ENCODE data around the gene MED25. TPM values are rescaled to one million over a fixed set of nuclear protein-coding genes. Genes with fewer than 3 reads are reported as not detected.

MED25 gene
- total and polyA plus RNA-seq, 2 of the 4 experiments (the other 2 are of a cell fraction) = 4.7 to 38.5 TPM

DNA sequence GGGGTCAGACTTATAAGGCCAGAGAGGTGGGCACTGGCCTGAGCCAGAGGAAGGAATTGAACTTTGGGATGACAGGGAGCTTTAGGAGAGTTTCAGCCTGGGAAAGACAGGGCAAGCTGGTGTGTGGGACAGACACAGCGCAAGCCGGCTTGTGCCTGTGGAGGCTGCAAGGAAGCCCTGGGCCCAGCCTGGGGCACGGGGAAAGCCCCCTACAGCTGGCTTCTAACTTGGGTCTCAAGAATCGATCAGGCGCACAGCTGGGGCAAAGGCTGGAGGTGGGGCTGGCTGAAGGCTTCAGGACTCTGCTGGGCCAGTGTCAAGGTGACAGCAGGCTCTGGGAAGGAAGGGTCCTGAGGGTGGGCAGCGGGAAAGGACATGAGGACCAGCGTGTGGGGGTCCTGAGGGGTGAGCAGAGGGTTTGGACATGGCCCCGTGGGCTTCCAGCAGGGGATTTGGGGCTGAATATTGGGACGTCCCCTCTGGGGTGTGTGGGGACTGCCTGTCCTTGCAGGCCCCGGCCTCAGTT is 35.8 kb downstream of the MED25 start:
- H2BK5ac ChIP-seq (ENCODE audit: low read depth, low read length, poor library complexity, severe bottlenecking) = no peak overlapping the region
- H3K27ac ChIP-seq (ENCODE audit: insufficient read depth, low read length) = no peak overlapping the region
- no peak overlapping the region for H2BK20ac ChIP-seq (ENCODE audit: low read depth, low read length)
- no peak overlapping the region for H3K9ac ChIP-seq (ENCODE audit: low read depth, low read length)
- POLR2A ChIA-PET (ENCODE audit: unreplicated experiment) = interaction anchor here (0.5 kb wide), 1 partner anchor 35 kb away, joined by 5 read pairs; no protein-coding TSS in a partner anchor
- no peak overlapping the region for H3K4me3 ChIP-seq (ENCODE audit: insufficient read depth, low read depth, low read length)
- no peak overlapping the region for H4K8ac ChIP-seq (ENCODE audit: low read depth in 2 of 2, low read length in 2 of 2)
- ATAC-seq (ENCODE audit: low read depth) = no peak
- no peak overlapping the region for H3K18ac ChIP-seq (ENCODE audit: low read depth, low read length)
- H3K79me1 ChIP-seq (ENCODE audit: low read depth in 1 of 2, low read length in 2 of 2) = peaks cover 18 to 78% of the 10 kb centered on the region in 2 experiments
- no peak overlapping the region for H2BK120ac ChIP-seq (ENCODE audit: low read depth, low read length)
- H3K9me3 ChIP-seq (ENCODE audit: control insufficient read depth, insufficient read depth, low read length) = no peaks in the 10 kb centered on the region
- H3K36me3 ChIP-seq (ENCODE audit: control insufficient read depth, insufficient read depth, low read length) = peaks cover 48% of the 10 kb centered on the region
- TF ChIP-seq, protein P1, sequence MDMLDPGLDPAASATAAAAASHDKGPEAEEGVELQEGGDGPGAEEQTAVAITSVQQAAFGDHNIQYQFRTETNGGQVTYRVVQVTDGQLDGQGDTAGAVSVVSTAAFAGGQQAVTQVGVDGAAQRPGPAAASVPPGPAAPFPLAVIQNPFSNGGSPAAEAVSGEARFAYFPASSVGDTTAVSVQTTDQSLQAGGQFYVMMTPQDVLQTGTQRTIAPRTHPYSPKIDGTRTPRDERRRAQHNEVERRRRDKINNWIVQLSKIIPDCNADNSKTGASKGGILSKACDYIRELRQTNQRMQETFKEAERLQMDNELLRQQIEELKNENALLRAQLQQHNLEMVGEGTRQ (IDR thresholded peaks at IDR 0.05; ENCODE audit: low read depth, low read length) = no peak
- TF ChIP-seq POLR2A (IDR thresholded peaks at IDR 0.05; ENCODE audit: low read depth, low read length) = no peak
- H3K9me1 ChIP-seq (ENCODE audit: insufficient read depth, low read length) = peaks cover 8% of the 10 kb centered on the region; the same call in 1 of the 2 replicates
- H4K5ac ChIP-seq (ENCODE audit: low read depth, low read length) = no peak overlapping the region
- BruUV-seq (replicated peaks) = no TSS peak
- in situ Hi-C loops (cut with MboI; ENCODE audit: low sequenced_read_pairs) (loop anchor here (10.0 kb wide), 1 partner anchor 169 kb away; the partner anchor contains the start of gene ADM5), dilution Hi-C loops (cut with HindIII; ENCODE audit: low sequenced_read_pairs, unreplicated experiment) (no loop called here), intact Hi-C loops (cut with micrococcal nuclease) (no loop called here)
- H3K4ac ChIP-seq (ENCODE audit: low read depth, low read length) = no peak overlapping the region
- H3K14ac ChIP-seq (replicated peaks; ENCODE audit: low read depth, low read length) = no peak overlapping the region
- no peak overlapping the region for H3K56ac ChIP-seq (ENCODE audit: extremely low read depth, insufficient read depth, low read length)
- no peak overlapping the region for H2AK5ac ChIP-seq (ENCODE audit: low read depth, low read length)
- no peak for DNase-seq
- H3K27me3 ChIP-seq (ENCODE audit: control insufficient read depth, insufficient read depth, low read length) = no peaks in the 10 kb centered on the region
- no peak overlapping the region for H4K91ac ChIP-seq (ENCODE audit: insufficient read depth, low read depth, low read length)
- H2AK9ac ChIP-seq (replicated peaks; ENCODE audit: low read depth, low read length, poor library complexity) = no peak overlapping the region
- no peak overlapping the region; the same call in 1 of the 2 replicates for H3K23ac ChIP-seq (ENCODE audit: low read depth, low read length)
- no peak overlapping the region for H2AFZ ChIP-seq (replicated peaks; ENCODE audit: low read length, poor library complexity)
- peaks cover 74% of the 10 kb centered on the region for H4K20me1 ChIP-seq (ENCODE audit: insufficient read depth, low read length)
- 90% methylated on average over 2 of the region's 10 CpGs; no CpG with 5 or more reads in 1 of the 2 experiments for WGBS, 2 experiments (ENCODE audit: extremely low coverage in 2 of 2, insufficient read length in 1 of 2)
- no peak overlapping the region for H2BK15ac ChIP-seq (ENCODE audit: low read depth, low read length)
- CTCF ChIA-PET = no interaction called here
- no peak overlapping the region; the same call in 1 of the 2 replicates for H3K4me2 ChIP-seq (ENCODE audit: low read depth, low read length)
- H3K4me1 ChIP-seq (ENCODE audit: control insufficient read depth, insufficient read depth, low read length) = peaks cover 16% of the 10 kb centered on the region

All from IMR-90 (cell line).